CD4-positive, alpha-beta T cell treated with Interleukin-4 for 1 hour (primary cell): ENCODE data around the gene FICD.
"Not testable (repeated sequence)": the region's sequence is repeated elsewhere in the genome, so short reads cannot be mapped to it uniquely, and the experiment has no call there.

Experiments used
- DNase-seq, 2 donors: peaks; one replicate each; pipeline ENCODE4 v3.0.0-alpha.2; 2020 to 2022

The FICD gene

DNA sequence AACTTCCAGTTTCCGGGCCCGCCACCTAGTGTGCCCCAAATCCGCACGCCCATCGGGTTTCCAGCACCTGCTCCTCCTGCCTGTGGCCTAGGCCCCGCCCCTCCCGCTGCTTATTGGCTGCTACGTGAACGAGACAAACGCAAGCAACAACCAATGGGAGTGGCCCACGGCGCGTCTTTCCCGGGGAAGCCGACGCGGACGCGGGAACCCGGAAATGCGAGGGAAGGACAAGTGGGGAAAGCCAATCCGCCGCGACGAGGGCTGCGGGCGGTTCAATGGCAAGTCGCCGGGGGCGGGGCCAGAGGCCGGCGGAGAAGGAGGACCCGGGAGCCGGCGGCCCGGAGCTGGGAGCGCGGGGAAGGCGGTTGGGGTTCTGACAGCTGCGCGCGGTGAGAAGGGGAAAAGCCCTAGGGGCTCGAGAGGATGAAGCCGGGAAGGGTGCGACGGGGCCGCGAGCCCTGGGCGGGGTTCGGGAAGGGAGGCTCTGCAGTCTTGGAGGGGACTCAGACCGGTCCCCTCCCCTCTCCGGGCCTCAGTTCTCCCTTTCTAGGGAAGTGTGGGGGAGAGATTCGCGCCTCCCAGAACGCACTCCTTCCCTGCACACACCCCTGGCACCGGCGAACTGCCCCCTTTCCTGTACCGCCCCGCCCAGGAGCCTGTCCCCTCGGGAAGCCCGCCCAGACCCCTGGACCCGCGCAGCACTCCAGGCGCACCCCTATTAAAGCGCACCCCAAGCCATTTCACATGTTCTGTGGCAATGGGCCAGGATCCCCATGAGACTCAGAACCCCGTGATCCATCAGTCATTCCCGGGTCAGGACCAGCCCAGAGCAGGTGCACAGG, at the start of gene FICD:
Gene FICD (plus strand): TSS at position 305 of the 842 bp plus-strand sequence. CDS start 1,696 bp downstream, outside the sequence.
- DNase-seq = peak; percentile 98 to 99

DNA sequence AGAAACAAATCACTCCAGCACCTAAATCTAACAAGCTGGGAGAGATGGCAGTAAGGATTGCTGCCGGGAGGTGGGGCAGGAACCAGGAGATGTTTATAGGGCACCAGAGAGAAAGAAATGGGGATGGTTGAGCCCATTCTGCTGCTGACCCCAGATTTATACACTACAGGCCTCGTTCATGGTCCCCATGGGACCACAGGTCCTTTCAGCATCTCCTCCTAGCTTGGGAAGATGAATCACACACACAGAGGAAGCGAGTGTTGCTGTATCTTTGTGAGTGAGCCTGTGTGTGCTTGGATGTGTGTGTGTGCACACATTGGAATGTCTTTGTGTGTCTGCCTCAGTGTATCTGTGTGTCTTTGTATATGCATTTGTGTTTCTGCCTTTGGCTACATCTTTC, 49.7 kb upstream of the FICD start:
- DNase-seq = no peak

DNA sequence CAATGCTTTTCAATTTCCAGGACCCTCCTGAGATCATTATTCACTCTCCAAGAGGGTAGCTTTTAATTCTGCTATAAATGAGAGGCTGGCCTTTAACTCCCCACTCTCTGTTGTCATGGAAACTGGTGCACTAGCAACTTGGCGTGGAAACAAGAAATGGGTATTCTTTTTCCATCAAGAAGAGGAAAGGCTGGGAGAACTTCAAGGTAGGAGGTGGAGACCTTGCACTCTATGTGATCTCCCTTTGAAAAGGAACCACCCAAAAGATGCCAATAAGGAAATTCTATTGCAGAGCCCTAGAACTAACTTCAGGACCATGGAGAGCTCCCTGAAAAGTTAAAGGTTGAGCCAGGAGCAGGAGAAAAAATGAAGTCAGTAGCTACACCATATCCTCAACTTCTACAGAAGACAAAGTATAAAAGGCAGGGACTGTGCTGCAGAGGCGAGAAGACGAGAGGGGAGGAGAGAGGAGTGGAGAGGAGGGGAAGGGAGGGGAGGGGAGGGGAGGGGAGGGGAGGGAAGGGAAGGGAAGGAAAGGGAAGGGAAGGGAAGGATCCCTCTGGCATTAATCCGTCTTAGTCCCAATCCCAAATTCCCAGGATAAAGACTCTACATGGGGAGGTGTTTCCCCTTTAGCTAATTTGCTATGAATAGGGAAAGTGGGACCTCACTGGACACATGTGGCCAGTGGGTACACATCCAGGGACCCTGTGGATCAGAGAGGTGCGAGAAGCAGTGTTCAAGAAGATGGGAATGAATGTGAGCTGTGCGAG, 46.7 kb upstream of the FICD start:
- DNase-seq = peak in 1 of 2 donors; percentile 18

DNA sequence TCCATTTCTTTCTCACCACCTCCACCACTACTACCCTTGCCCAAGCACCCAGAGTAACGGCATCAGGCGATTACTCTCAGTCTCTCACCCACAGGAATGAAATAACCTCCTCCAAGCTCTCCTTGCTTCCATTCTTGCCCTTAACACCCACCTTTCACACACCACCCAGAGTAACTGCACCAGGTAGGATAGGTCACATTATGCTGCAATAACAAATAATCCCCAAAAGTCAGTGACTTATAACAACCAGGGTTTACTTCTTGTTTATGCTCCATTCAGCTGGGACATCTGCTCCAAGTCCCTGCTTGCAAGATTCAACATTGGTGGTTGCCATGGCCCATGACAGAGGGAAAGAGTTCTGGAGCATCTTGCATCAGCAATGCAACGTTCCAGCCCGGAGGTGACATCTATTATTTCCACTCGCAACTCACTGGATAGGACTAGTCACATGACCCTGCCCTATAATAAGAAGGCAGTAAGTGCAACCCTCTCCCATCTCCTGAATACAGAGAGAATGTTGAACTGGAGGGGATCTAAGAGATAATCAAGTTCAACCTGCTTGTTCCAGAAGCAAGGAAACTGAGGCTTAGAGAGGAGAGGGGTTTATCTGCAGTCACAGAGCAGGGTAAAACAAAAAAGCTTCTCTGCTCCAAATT, 41.5 kb upstream of the FICD start:
- no peak for DNase-seq

DNA sequence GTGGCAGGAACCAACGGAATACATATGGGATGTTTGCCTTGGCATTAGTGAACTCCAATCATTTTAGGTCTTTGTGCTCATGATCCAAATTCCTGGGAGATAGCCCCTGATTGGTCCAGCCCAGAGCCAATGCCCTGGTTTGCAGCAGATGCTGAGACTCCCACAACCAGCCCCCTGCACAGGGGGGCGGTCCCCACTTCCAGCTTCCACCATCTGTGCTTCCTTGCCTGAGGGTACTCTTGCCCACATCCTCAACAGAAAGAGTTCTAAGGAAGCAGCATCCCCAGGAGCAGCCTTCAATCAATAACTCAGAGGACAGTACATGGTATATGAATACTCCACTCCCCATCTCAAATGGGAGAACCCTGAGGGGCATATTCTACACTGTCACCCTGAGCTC, 39.7 kb upstream of the FICD start:
- no peak for DNase-seq

DNA sequence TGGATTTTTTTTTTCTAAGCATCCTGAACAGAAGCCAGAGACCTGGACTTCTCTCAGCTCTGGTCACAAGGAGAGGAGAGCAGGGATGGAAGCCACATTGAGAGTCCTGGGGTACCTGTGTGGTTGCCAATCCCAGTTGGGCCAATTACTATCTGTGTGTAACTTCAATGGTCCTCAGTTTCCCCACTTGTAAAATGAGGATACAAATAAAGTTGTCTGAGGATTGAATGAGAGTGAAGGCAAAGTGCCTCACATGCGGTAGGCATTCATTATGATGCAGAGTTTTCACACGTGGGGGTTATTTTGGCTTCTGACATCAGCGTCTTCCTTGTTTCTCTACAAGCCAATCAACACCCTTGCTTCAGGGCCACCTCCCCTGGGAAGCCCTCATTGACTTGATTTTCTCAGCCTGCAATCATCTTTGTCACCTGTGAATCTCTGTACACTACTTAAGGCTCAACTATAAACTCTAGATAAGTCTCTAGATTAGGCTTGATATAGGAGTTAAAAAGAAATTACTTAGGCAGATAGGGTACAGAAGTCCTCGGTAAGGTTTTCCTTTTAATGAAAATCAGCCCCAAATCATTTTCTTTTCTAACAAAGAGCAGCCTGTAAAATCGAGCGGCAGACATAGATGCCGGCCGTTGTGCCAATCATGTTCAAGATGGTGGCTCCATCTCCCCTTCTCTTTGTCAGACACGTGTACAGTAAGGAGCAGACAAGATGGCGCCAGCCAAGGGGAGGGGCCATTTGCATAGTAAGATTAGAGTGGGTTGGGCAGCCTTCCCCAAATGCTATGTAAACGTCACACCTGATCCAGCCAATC, 37.8 kb upstream of the FICD start:
- DNase-seq = no peak

DNA sequence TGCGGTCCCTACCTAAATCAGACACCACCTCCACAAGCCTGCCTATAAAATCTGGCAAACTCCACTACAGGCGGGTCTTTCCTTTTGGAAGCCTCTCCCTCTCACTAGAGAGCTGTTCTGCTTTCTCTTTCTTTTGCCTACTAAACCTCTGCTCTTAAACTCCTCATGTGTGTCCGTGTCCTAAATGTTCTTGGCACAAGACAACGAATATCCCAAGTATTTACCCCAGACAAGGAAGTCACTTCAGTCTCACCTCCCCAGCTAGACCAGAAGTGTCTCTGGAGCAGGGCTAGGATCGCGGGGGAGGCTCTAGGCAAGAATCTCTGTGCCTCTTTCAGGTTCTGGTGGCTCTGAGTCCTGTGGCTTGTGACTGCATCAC, 37.2 kb upstream of the FICD start:
- DNase-seq = no peak

DNA sequence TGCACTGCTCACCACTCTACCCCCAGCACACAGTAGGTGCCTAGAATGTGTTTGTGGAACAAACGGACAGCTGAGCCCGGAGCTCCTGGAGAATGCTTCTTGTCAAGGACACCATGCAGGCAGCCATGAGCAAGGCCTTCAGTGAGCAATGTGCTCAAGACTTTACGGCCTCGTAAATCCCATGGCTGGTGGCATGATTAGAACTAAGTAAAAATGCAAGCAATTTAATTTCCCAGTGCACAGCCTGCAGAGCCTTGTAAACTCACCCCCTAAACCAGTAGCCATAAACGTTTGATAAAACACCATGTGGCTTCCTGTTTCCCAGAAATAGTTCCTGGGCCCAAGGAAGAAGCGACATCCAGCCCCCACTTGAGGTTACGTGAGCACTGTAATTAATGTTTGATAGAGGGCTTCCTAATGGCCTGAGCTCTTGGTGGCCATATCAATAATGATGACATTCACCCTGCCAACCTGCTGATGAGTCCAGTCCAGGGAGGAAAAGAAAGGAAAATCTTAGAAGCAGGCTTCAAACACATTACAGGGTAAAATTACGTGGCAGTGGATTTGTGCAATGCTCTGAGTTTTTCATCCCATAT, 36.4 kb upstream of the FICD start:
- no peak for DNase-seq

DNA sequence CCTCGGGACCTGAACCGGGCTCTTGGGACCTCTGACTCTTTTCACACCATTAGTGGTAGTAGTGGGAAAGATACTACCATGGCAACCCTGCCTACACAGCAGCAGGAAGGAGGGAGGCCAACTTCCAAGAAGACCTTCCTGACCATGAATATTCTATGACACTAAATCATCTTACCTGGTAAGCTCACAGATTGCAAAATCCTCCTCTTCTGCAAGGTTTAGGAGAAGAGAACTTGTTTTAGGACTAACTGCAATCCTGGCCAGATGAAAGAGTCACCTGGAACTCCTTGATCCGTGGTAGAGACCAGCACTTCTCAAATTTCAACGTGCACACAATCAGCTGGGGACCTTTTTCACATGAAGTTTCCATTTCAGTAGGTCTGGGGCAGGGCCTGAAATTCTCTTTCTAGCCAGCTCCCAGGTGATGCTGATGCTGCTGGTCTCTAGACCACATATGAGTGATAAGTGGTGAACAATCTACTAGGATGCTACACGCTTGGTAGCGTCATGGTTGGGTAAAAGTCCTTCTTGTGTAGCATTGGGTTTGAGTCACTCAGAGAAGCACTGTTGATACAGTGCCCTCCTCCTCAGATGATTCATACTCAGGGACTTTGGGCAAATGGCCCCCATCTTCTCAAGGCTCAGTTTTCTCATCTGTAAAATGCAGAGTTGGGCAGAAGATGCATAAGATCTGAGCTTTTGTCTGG, 35.6 kb upstream of the FICD start:
- no peak for DNase-seq

DNA sequence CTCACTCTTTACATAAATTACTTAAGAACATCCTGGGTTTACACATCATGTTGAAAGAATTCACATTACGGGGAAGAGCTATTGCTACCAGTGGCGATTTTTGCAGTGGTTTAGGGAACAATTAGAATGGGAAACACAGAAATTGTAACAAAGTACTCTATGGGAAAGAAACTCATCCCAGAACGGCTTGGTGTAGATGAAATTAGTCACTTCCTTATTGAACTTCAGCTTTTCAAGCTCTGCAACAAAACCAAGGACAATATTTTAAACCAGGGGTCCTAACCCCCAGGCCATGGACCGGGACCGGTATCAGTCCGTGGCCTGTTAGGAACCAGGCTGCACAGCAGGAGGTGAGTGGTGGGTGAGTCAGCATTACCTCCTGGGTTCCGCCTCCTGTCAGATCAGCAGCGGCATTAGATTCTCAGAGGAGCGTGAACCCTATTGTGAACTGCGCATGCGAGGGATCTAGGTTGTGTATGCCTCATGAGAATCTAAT, 32.3 kb upstream of the FICD start:
- no peak for DNase-seq

DNA sequence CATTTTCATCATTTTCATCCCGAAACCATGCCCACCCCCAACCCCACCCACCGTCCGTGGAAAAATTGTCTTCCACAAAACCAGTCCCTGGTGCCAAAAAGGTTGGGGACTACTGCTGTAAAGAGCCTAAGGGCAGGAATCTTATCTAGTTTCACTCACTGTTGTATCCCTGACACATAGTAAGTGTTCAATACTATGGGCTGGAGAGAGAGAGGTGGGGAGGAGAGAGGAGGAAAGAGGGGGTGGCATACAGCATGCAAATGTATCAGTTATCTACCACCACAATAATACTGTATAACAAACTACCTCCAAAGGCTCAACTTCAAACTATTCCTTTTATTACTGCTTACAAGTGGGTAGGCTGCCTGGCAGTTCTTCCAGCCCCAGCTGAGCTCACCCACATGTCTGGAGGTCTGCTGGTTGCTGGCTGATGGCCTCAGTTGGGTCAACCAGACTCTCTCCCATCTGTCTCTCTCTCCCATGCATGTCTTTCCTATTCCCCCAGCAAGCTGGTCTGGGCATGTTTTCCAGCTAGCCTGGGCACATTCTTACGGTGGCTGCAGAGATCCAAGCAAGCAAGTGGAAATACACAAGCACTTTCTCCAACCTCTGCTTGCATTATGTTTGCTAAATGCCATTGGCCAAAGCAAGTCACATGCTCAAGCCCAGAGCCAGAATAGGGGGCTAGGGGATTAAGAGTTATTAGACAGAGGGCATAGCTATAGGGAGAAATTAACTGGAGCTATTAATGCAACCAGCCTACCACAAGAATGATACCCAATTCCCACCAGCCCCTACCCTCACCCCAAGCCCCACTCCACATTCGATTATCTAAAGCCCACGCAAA, 31.6 kb upstream of the FICD start:
- DNase-seq = no peak

DNA sequence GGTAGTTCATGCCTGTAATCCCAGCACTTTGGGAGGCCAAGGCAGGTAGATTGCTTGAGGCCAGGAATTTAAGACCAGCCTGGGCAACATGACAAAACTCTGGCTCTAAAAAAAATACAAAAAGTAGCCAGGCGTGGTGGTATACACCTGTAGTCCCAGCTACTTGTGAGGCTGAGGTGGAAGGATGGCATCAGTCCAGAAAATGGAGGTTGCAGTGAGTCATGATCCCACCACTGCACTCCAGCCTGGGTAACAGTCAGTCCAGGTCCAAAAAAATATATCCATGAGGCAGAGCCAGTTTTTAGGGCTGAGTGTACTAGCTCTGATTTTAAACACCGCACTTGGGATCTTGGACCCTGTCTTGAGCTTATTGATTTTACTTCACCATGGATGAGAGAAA, 30.6 kb upstream of the FICD start:
- DNase-seq = no peak

DNA sequence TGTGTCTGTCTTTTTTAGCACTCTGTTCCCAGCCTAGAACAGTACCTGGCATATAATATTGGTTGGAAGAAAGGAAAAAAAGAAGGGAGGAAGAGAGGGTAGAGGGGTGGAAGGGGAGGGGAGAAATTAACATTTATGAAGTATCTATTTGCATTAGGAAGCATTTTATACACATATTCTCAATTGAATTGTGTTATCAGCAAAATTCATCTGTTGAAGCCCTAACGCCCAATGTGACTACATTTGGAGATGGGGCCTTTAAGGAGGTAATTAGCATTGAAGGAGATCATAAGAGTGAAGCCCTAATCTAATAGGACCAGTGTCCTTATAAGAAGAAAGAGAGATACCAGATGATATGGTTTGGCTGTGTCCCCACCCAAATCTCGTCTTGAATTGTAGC, 30.2 kb upstream of the FICD start:
- DNase-seq = no peak

DNA sequence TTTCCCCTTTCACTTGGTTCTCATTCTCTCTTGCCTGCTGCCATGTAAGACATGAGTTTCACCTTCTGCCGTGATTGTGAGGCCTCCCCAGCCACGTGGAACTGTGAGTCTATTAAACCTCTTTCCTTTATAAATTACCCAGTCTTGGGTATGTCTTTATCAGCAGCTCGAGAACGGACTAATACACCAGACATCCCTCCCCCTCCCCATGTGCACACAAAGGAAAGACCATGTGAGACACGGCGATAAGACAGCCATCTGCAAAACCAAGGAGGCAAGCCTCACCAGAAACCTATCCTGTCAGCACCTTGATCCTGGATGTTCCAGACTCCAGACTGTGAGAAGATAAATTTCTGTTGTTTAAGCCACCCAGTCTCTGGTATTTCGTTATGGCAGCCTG, 29.7 kb upstream of the FICD start:
- DNase-seq = not testable (repeated sequence)

DNA sequence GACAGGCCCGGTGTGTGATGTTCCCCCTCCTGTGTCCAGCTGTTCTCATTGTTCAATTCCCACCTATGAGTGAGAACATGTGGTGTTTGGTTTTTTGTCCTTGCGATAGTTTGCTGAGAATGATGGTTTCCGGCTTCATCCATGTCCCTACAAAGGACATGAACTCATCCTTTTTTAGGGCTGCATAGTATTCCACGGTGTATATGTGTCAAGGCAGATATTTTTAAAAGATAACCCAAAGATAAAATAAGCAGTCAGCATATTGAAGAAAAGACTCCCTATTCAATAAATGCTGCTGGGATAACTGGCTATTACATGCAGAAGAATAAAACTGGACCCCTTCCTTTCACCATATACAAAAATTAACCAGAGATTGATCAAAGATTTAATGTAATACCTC, 28.0 kb upstream of the FICD start:
- DNase-seq = not testable (repeated sequence)

DNA sequence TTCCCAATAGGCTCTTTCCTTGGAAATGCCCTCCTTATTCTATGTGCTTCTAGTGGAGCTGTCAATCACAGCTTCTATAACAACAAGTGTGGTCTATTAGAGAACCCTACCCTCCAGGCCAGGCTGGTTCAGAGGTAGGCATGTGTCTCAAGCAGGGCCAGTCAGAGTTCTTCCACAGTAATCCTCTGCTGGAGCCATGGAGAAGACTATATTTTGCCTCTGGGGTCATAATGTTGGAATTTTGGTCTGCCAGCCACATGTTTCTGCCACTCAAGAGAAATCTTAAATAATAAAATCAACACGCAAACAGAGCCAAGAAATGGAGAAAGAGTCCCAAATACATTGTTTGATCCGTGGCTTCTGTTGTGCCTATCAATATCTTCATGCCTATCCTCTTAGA, 23.8 kb upstream of the FICD start:
- no peak for DNase-seq

DNA sequence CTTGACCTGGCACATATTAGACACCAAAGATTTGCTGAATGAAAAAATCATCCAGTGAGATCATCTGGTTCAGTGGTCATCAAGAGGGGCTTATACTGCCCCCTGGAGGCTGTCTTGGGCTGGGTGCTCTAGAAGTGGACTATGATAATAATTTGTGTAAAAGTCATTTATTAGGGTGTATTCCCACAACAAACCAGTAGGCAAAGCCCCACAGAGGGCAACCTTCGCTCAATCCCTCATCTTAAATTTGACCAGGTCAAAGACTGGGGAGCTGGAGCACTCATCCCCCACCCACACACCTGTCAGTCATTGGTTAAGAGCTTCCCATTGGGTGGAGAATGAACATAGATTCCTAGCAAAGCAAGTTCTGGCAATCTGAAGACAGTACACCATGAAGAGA, 20.0 kb upstream of the FICD start:
- DNase-seq = peak; percentile 24 to 38

DNA sequence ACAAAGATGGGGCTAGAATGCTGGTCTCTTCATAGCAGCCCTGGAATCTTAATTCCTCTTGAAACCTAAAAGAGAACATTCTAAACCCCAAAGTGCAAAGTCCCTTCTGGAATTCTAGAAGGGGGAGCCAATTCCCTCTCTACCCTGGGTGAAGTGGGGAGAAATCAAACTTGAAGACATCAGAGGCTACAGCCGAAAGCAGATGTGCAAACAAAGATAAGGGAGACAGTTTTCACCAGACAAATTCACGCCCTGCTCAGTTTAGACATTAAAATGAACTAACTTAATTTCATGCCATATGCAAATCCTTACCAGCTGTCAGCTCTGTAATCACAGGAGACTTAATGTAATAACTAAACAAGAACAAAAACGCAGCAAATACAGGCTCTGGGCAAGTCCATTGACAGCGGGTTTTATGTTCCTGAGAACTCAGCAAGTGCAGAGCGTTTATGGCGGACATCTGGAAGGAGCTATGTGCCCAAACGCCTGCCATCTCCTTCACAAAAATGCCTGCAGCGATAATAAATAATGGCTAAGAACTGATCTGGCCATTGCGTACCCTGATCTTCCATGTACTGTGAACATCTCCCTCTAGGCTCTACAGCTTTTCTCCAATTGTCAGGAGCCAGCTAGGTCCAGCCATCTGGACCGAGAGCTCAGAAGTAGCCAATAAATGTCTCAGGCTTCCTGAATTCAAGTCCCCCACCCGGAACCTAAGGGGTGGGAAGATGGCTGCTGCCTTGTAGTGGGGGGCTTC, 19.1 kb upstream of the FICD start:
- DNase-seq = no peak

DNA sequence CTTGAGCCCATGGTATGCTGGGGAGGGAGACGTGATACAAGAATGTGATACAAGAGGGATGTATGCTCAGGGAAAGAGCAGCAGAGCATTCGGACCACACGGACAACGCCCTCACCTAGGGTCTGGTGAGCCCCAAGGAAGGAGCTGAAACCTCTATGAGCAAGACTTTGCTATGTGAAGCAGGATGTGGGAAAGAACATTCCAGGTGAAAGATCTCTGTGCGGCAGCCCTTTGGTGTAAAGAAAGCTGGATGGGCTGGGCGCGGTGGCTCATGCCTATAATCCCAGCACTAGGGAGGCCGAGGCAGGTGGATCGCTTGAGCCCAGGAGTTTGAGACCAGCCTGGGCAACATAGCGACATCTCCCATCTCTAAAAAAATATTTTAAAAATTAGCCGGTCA, 16.9 kb upstream of the FICD start:
- no peak for DNase-seq

DNA sequence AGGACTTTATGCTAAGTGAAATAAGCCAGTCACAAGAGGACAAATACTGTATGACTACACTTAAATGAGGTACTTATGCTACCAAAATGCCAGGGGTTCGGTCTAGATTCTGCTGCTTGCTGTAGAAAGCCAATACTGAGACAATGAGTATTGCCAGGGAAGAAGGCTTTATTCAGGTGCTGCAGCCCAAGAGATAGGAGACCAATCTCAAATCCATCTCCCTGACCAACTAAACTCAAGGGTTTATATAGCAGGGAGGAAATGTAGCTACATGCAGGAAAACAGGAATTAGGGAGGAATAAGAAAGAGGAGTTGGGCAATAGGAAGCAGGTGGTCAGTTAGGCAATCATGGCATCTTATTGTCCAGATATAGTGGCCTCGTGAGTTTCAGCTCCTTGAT, 12.2 kb upstream of the FICD start:
- no peak for DNase-seq
